HCT116 (cell line): ENCODE data around the gene NID2. TPM values are rescaled to one million over a fixed set of nuclear protein-coding genes. Genes with fewer than 3 reads are reported as not detected.

Source experiments
- ATAC-seq: fragments of 200-7000 bp; cut with Tn5 transposase; 2 replicates; pipeline ENCODE4 v1.9.1; 2020; ENCODE audit warnings: mild to moderate bottlenecking, moderate library complexity
- BruUV-seq: library from RNA; stranded (reverse); fragments of 400-500 nt; replicated peaks from 2 replicates; lab custom pipeline; 2021; lab: Mats Ljungman, UMichigan
- CTCF ChIA-PET: fragments of 300-600 bp; sonication (Branson Sonifier 250); formaldehyde crosslinking; loops from one replicate; lab custom pipeline; 2021; ENCODE audit warnings: antibody characterized with exemption; lab: Charles Lee
- POLR2A ChIA-PET: fragments of 300-600, 350-600 bp; sonication (Branson Sonifier 250); formaldehyde crosslinking; loops from one replicate; lab custom pipeline; 2021; ENCODE audit warnings: antibody characterized with exemption; lab: Charles Lee
- RAD21 ChIA-PET, 2 experiments: fragments of 300-600 bp; sonication (Branson Sonifier 250); formaldehyde crosslinking; loops; one replicate each; lab custom pipeline; 2023; ENCODE audit warnings: low total read pairs in 2 of 2; ENCODE audit not compliant: uncharacterized antibody in 2 of 2, unreplicated experiment in 2 of 2, low non-redundant PET in 1 of 2; lab: Charles Lee
- DNase-seq: peaks from one replicate; pipeline ENCODE4 v3.0.0-alpha.2; 2010; ENCODE audit warnings: low read depth, low spot score
- H2AFZ ChIP-seq: fragments of 200-600 bp; shearing (Covaris generic), sonication (generic); 2 replicates; pipeline ENCODE4 v1.6.1; 2017; ENCODE audit warnings: low read depth, mixed run types, mixed read lengths, antibody characterized with exemption, low read length; ENCODE audit not compliant: poor library complexity, severe bottlenecking
- H3K27ac ChIP-seq: 2 replicates; pipeline ENCODE4 v1.5.1; 2012; ENCODE audit warnings: low read depth, low read length
- H3K27me3 ChIP-seq: fragments of 200-600 bp; sonication (generic); 2 replicates; pipeline ENCODE4 v1.6.1; 2016; ENCODE audit warnings: mixed run types, low read length, mixed read lengths; ENCODE audit not compliant: insufficient read depth
- H3K36me3 ChIP-seq, 2 experiments: fragments of 200-500 bp in 1 of 2; fragments of 200-600 bp in 1 of 2; sonication (Bioruptor generic) in 1 of 2; sonication (generic) in 1 of 2; 2 replicates each; pipeline versions ENCODE4 v1.5.1 to v1.6.1; 2014 to 2016; ENCODE audit warnings: low read length in 2 of 2, inconsistent platforms in 1 of 2, mixed read lengths in 1 of 2, mixed run types in 1 of 2; ENCODE audit not compliant: insufficient read depth in 2 of 2, control insufficient read depth in 1 of 2
- H3K4me1 ChIP-seq, 2 experiments: fragments of 200-600 bp in 1 of 2; sonication (generic) in 1 of 2; 2 replicates each; pipeline versions ENCODE4 v1.5.1 to v1.6.1; 2012 to 2017; ENCODE audit warnings: low read length in 2 of 2, inconsistent platforms in 1 of 2, mild to moderate bottlenecking in 1 of 2, mixed read lengths in 1 of 2, mixed run types in 1 of 2, moderate library complexity in 1 of 2; ENCODE audit not compliant: insufficient read depth in 2 of 2, control insufficient read depth in 1 of 2
- H3K4me2 ChIP-seq: fragments of 200-600 bp; sonication (generic); 2 replicates; pipeline ENCODE4 v1.6.1; 2017; ENCODE audit warnings: mixed run types, low read length, mixed read lengths
- H3K4me3 ChIP-seq, 2 experiments: fragments of 200-600 bp in 1 of 2; sonication (generic) in 1 of 2; replicated peaks in 1 of 2; 2 replicates each; pipeline ENCODE4 v1.5.1; 2011 to 2016; ENCODE audit warnings: low read length in 2 of 2, control low read depth in 1 of 2, low read depth in 1 of 2, mild to moderate bottlenecking in 1 of 2, mixed read lengths in 1 of 2, mixed run types in 1 of 2
- H3K79me2 ChIP-seq: fragments of 200-600 bp; sonication (generic); 2 replicates; pipeline ENCODE4 v1.6.1; 2017; ENCODE audit warnings: mild to moderate bottlenecking, mixed run types, low read length, moderate library complexity, mixed read lengths; ENCODE audit not compliant: insufficient read depth
- H3K9ac ChIP-seq: fragments of 200-600 bp; sonication (generic); 2 replicates; pipeline ENCODE4 v1.6.1; 2016; ENCODE audit warnings: low read length, mixed read lengths
- H3K9me2 ChIP-seq: fragments of 200-600 bp; sonication (generic), shearing (Covaris generic); 2 replicates; pipeline ENCODE4 v1.6.1; 2017; ENCODE audit warnings: mixed run types, mild to moderate bottlenecking, moderate library complexity; ENCODE audit not compliant: insufficient read depth
- H3K9me3 ChIP-seq, 2 experiments: fragments of 200-500 bp in 1 of 2; fragments of 200-600 bp in 1 of 2; sonication (Bioruptor generic) in 1 of 2; sonication (generic) in 1 of 2; 2 replicates each; pipeline ENCODE4 v1.6.1; 2014 to 2017; ENCODE audit warnings: low read length in 2 of 2, mixed read lengths in 2 of 2, inconsistent platforms in 1 of 2, low read depth in 1 of 2, mild to moderate bottlenecking in 1 of 2, mixed run types in 1 of 2, moderate library complexity in 1 of 2; ENCODE audit not compliant: control insufficient read depth in 1 of 2, insufficient read depth in 1 of 2
- H4K20me1 ChIP-seq: fragments of 200-600 bp; sonication (generic), shearing (Covaris generic); 2 replicates; pipeline ENCODE4 v1.6.1; 2017; ENCODE audit warnings: mixed run types, mild to moderate bottlenecking, moderate library complexity; ENCODE audit not compliant: insufficient read depth
- CBX3 ChIP-seq: IDR thresholded peaks from 2 replicates; pipeline ENCODE4 v1.6.1; 2012; ENCODE audit warnings: low read depth
- EGR1 ChIP-seq: IDR thresholded peaks from 2 replicates; pipeline ENCODE4 v1.6.1; 2012; ENCODE audit warnings: low read depth
- ELF1 ChIP-seq: IDR thresholded peaks from 2 replicates; pipeline ENCODE4 v1.6.1; 2012; ENCODE audit warnings: low read depth, borderline replicate concordance
- EZH2 ChIP-seq: fragments of 200-600 bp; sonication (generic); IDR thresholded peaks from 2 replicates; pipeline ENCODE4 v1.6.1; 2017; ENCODE audit warnings: antibody characterized with exemption, mixed run types
- FOSL1 ChIP-seq: IDR thresholded peaks from 2 replicates; pipeline ENCODE4 v1.6.1; 2012; ENCODE audit warnings: low read depth
- JUND ChIP-seq: IDR thresholded peaks from 2 replicates; pipeline ENCODE4 v1.6.1; 2012
- POLR2A ChIP-seq: IDR thresholded peaks from 2 replicates; pipeline ENCODE4 v1.7.0; 2011; ENCODE audit warnings: borderline replicate concordance; ENCODE audit not compliant: insufficient read depth, insufficient read length; ENCODE audit errors: extremely low read depth
- POLR2AphosphoS5 ChIP-seq: IDR thresholded peaks from 2 replicates; pipeline ENCODE4 v1.6.1; 2011; ENCODE audit warnings: mild to moderate bottlenecking, low read depth, low read length, moderate library complexity
- RAD21 ChIP-seq: IDR thresholded peaks from 2 replicates; pipeline ENCODE4 v1.6.1; 2012; ENCODE audit warnings: low read depth, mild to moderate bottlenecking
- SIN3A ChIP-seq: IDR thresholded peaks from 2 replicates; pipeline ENCODE4 v1.6.1; 2012; ENCODE audit warnings: low read depth
- SP1 ChIP-seq: IDR thresholded peaks from 2 replicates; pipeline ENCODE4 v1.6.1; 2012; ENCODE audit warnings: low read depth
- TCF7L2 ChIP-seq: IDR thresholded peaks from 2 replicates; pipeline ENCODE4 v1.7.0; 2011; ENCODE audit warnings: borderline replicate concordance, inconsistent platforms; ENCODE audit not compliant: insufficient read depth, insufficient read length; ENCODE audit errors: extremely low read depth
- YY1 ChIP-seq: IDR thresholded peaks from 2 replicates; pipeline ENCODE4 v1.6.1; 2011; ENCODE audit warnings: low read length, low read depth, moderate library complexity, mild to moderate bottlenecking; ENCODE audit not compliant: insufficient replicate concordance; ENCODE audit errors: extremely low read depth
- ZFX ChIP-seq: fragments of 450-650 bp; IDR thresholded peaks from 2 replicates; pipeline ENCODE4 v1.6.1; 2017
- ZNF274 ChIP-seq: fragments of 200-500 bp; sonication (Bioruptor generic); IDR thresholded peaks from 2 replicates; pipeline ENCODE4 v1.6.1; 2014; ENCODE audit warnings: mild to moderate bottlenecking, low read depth, low read length, inconsistent platforms
- intact Hi-C: fragments of 100-400 bp; cut with micrococcal nuclease; formaldehyde crosslinking; loops from 2 replicates; pipeline ENCODE4 v1.10.0; 2022
- total RNA-seq: library from RNA; stranded (reverse); gene quantifications from one replicate; pipeline ENCODE4 v1.2.1, GENCODE V29; 2021; ENCODE audit not compliant: unreplicated experiment
- TF ChIP-seq, protein P1 (sequence below): IDR thresholded peaks from 2 replicates; pipeline ENCODE4 v1.6.1; 2012
- TF ChIP-seq, protein P2 (sequence below): IDR thresholded peaks from 2 replicates; pipeline ENCODE4 v1.6.1; 2012
- TF ChIP-seq, protein P3 (sequence below): IDR thresholded peaks from 2 replicates; pipeline ENCODE4 v1.6.1; 2012; ENCODE audit warnings: low read depth
- TF ChIP-seq, protein P4 (sequence below): IDR thresholded peaks from 2 replicates; pipeline ENCODE4 v1.6.1; 2011; ENCODE audit warnings: mild to moderate bottlenecking, low read length, moderate library complexity; ENCODE audit not compliant: insufficient replicate concordance; ENCODE audit errors: extremely low read depth

The NID2 gene
- total RNA-seq, 1 experiment from 2014 or later: 0.84 TPM

DNA sequence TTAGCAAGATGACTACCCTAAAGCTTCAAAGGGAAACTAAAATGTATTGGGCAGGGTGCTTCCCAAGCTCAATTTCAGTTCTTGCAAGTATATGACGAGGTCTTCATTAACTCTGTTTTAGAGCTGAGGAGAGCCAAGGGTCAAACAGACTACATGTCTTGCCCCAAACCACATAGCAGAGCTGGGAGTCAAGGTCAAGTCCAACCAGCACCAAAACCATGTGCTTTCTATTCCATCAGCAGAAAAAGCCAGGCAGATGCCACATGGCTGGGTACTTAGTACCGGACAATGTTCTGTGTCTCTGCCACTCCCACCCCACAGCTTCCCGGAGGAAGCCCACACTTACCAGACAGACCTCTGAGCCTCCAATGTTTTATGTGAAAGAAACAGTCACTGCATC, 17.6 kb downstream of the NID2 start (continued):
- TF ChIP-seq RAD21 (no peak), TCF7L2 (no peak), FOSL1 (no peak), EGR1 (no peak)
- TF ChIP-seq, protein P1, sequence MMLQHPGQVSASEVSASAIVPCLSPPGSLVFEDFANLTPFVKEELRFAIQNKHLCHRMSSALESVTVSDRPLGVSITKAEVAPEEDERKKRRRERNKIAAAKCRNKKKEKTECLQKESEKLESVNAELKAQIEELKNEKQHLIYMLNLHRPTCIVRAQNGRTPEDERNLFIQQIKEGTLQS: no peak
- TF ChIP-seq, protein P2, sequence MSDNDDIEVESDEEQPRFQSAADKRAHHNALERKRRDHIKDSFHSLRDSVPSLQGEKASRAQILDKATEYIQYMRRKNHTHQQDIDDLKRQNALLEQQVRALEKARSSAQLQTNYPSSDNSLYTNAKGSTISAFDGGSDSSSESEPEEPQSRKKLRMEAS: no peak

DNA sequence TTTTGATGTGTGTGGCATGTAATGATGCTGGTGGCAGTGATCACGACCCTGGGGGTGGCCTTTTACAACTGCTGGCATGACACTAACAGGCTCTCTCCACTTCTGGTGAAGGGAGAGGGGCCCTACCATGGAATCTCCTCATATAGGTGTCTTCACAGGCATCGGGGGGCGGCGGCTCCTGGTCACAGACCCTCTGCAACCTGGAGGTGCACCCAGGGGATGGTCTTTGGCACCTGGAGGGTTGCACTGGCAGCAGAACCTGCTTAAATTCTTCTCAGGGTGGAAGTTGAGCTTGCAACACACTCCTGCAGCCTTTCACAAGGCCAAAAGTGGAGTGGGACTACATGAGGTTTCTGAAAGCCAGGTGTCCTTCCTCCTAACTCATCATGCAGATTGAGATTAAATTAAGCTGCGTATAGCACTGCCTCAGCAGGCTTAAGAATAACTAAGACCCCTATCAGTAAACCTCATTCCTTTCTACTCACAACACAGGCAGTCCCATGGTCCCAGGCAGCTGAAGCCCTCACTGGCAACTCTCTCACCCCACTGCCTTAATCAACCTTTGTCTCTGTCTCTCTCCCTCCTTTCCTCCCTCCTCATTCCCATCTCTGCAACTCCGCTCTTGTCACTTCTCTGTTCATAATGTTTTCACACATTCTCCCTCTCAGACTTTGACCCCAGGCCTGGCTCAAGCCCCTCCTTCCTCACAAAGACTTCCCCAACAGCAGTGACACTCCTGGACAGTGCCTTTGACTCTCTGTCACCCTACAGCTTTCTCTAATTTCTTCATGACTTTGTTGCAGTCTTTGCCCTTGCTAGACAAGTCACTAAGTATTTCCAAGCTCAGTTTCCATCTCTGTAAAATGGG, 18.9 kb downstream of the NID2 start:
- no peak for ATAC-seq
- DNase-seq: no peak
- Histone ChIP-seq H4K20me1 (no peaks in the 10 kb centered on the region), H3K9me2 (no peaks in the 10 kb centered on the region), H3K79me2 (no peaks in the 10 kb centered on the region), H3K27me3 (no peaks in the 10 kb centered on the region), H3K4me2 (no peak overlapping the region), H3K36me3 (no peaks in the 10 kb centered on the region), H2AFZ (no peak overlapping the region), H3K4me1 (peaks cover 0 to 4% of the 10 kb centered on the region in 2 experiments; a peak in 1 of 4 replicates), H3K9me3 (no peaks in the 10 kb centered on the region), H3K9ac (no peak overlapping the region), H3K4me3 (no peak overlapping the region), H3K27ac (no peak overlapping the region)
- ChIA-PET POLR2A (no interaction called here), RAD21 (no interaction called here), CTCF (interaction anchor here (1.1 kb wide), 1 partner anchor 10 kb away, joined by 3 read pairs; no protein-coding TSS in a partner anchor)
- intact Hi-C loops: no loop called here
- BruUV-seq: no TSS peak
- TF ChIP-seq, protein P2: no peak
- TF ChIP-seq, protein P3, sequence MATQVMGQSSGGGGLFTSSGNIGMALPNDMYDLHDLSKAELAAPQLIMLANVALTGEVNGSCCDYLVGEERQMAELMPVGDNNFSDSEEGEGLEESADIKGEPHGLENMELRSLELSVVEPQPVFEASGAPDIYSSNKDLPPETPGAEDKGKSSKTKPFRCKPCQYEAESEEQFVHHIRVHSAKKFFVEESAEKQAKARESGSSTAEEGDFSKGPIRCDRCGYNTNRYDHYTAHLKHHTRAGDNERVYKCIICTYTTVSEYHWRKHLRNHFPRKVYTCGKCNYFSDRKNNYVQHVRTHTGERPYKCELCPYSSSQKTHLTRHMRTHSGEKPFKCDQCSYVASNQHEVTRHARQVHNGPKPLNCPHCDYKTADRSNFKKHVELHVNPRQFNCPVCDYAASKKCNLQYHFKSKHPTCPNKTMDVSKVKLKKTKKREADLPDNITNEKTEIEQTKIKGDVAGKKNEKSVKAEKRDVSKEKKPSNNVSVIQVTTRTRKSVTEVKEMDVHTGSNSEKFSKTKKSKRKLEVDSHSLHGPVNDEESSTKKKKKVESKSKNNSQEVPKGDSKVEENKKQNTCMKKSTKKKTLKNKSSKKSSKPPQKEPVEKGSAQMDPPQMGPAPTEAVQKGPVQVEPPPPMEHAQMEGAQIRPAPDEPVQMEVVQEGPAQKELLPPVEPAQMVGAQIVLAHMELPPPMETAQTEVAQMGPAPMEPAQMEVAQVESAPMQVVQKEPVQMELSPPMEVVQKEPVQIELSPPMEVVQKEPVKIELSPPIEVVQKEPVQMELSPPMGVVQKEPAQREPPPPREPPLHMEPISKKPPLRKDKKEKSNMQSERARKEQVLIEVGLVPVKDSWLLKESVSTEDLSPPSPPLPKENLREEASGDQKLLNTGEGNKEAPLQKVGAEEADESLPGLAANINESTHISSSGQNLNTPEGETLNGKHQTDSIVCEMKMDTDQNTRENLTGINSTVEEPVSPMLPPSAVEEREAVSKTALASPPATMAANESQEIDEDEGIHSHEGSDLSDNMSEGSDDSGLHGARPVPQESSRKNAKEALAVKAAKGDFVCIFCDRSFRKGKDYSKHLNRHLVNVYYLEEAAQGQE: no peak
- TF ChIP-seq ELF1 (no peak), SP1 (no peak), EGR1 (no peak), POLR2A (no peak), JUND (no peak), ZNF274 (no peak), YY1 (no peak), SIN3A (no peak), POLR2AphosphoS5 (no peak), CBX3 (no peak), ZFX (no peak), FOSL1 (no peak), EZH2 (no peak)
- TF ChIP-seq, protein P1: no peak
- TF ChIP-seq, protein P4, sequence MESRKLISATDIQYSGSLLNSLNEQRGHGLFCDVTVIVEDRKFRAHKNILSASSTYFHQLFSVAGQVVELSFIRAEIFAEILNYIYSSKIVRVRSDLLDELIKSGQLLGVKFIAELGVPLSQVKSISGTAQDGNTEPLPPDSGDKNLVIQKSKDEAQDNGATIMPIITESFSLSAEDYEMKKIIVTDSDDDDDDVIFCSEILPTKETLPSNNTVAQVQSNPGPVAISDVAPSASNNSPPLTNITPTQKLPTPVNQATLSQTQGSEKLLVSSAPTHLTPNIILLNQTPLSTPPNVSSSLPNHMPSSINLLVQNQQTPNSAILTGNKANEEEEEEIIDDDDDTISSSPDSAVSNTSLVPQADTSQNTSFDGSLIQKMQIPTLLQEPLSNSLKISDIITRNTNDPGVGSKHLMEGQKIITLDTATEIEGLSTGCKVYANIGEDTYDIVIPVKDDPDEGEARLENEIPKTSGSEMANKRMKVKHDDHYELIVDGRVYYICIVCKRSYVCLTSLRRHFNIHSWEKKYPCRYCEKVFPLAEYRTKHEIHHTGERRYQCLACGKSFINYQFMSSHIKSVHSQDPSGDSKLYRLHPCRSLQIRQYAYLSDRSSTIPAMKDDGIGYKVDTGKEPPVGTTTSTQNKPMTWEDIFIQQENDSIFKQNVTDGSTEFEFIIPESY: no peak
